ENCODE data around the gene LEO1. TPM values are rescaled to one million over a fixed set of nuclear protein-coding genes. Genes with fewer than 3 reads are reported as not detected.

LEO1 gene
- total RNA-seq, 1 donor from 2014 or later = 19.4 TPM

DNA sequence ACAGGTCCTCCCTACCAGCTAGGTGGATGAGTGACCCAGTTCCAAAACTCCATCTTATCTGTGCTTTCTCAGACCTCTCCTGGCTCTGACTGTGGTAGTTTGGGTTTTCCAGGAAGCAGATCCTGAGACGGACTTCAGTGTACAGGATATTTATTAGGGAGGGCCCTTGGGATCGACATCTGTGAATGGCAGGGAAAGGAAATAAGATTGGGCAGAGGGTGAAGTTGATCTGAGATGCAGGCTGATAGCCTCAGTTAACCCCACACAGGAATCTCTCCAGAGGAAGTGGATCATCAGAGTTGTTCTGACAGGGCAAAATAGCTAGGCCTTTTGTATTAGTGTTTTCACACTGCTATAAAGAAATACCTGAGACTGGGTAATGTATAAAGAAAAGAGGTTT, 30.8 kb upstream of the LEO1 start:
- Mint-ChIP-seq H3K4me3 (ENCODE audit: unreplicated experiment) (no peak overlapping the region), H3K4me1 (ENCODE audit: unreplicated experiment) (no peaks in the 10 kb centered on the region), H3K27ac (ENCODE audit: unreplicated experiment) (no peak overlapping the region), H3K27me3 (ENCODE audit: unreplicated experiment) (no peaks in the 10 kb centered on the region), H3K9me3 (ENCODE audit: unreplicated experiment) (no peaks in the 10 kb centered on the region), H3K36me3 (ENCODE audit: unreplicated experiment) (peaks cover 2% of the 10 kb centered on the region)
- DNase-seq (ENCODE audit: extremely low spot score, unreplicated experiment) = peak; percentile 15
- no peak for TF ChIP-seq CTCF (IDR thresholded peaks at IDR 0.05)

- no peaks in the 10 kb centered on the region for H3K36me3 Mint-ChIP-seq (ENCODE audit: unreplicated experiment)
- TF ChIP-seq CTCF (IDR thresholded peaks at IDR 0.05) = no peak
- no peaks in the 10 kb centered on the region for H3K27me3 Mint-ChIP-seq (ENCODE audit: unreplicated experiment)
- H3K4me1 Mint-ChIP-seq (ENCODE audit: unreplicated experiment) = no peaks in the 10 kb centered on the region
- H3K9me3 Mint-ChIP-seq (ENCODE audit: unreplicated experiment) = no peaks in the 10 kb centered on the region
- DNase-seq (ENCODE audit: extremely low spot score, unreplicated experiment) = no peak
- no peak overlapping the region for H3K4me3 Mint-ChIP-seq (ENCODE audit: unreplicated experiment)
- H3K27ac Mint-ChIP-seq (ENCODE audit: unreplicated experiment) = no peak overlapping the region
Observed at GRCh38 chr15:51992953-51993352, 21.4 kb upstream of the LEO1 start.

- Mint-ChIP-seq H3K9me3 (ENCODE audit: unreplicated experiment) (no peaks in the 10 kb centered on the region), H3K36me3 (ENCODE audit: unreplicated experiment) (no peaks in the 10 kb centered on the region), H3K4me3 (ENCODE audit: unreplicated experiment) (no peak overlapping the region), H3K27me3 (ENCODE audit: unreplicated experiment) (no peaks in the 10 kb centered on the region), H3K27ac (ENCODE audit: unreplicated experiment) (no peak overlapping the region), H3K4me1 (ENCODE audit: unreplicated experiment) (no peaks in the 10 kb centered on the region)
- DNase-seq (ENCODE audit: extremely low spot score, unreplicated experiment) = no peak
- TF ChIP-seq CTCF (IDR thresholded peaks at IDR 0.05) = no peak
Observed at GRCh38 chr15:51991141-51991540, 19.6 kb upstream of the LEO1 start.

- Mint-ChIP-seq H3K36me3 (ENCODE audit: unreplicated experiment) (peaks cover 1% of the 10 kb centered on the region), H3K27ac (ENCODE audit: unreplicated experiment) (no peak overlapping the region), H3K27me3 (ENCODE audit: unreplicated experiment) (no peaks in the 10 kb centered on the region), H3K4me1 (ENCODE audit: unreplicated experiment) (peaks cover 15% of the 10 kb centered on the region), H3K4me3 (ENCODE audit: unreplicated experiment) (no peak overlapping the region), H3K9me3 (ENCODE audit: unreplicated experiment) (no peaks in the 10 kb centered on the region)
- DNase-seq (ENCODE audit: extremely low spot score, unreplicated experiment) = no peak
- no peak for TF ChIP-seq CTCF (IDR thresholded peaks at IDR 0.05)
Observed at GRCh38 chr15:51982770-51983103, 11.2 kb upstream of the LEO1 start.

- Mint-ChIP-seq H3K27ac (ENCODE audit: unreplicated experiment) (peak overlapping the region; percentile 94), H3K9me3 (ENCODE audit: unreplicated experiment) (no peaks in the 10 kb centered on the region)
- DNase-seq (ENCODE audit: extremely low spot score, unreplicated experiment) = peak; percentile 57
Observed at GRCh38 chr15:51982013-51982769, 10.6 kb upstream of the LEO1 start.

More at GRCh38 chr15:51982013-51982769, 10.6 kb upstream of the LEO1 start:
- H3K4me3 Mint-ChIP-seq (ENCODE audit: unreplicated experiment) = no peak overlapping the region
- TF ChIP-seq CTCF (IDR thresholded peaks at IDR 0.05) = peak; percentile 70
- peaks cover 15% of the 10 kb centered on the region for H3K4me1 Mint-ChIP-seq (ENCODE audit: unreplicated experiment)
- H3K36me3 Mint-ChIP-seq (ENCODE audit: unreplicated experiment) = peaks cover 4% of the 10 kb centered on the region
- no peaks in the 10 kb centered on the region for H3K27me3 Mint-ChIP-seq (ENCODE audit: unreplicated experiment)

Measured in osteocyte (in vitro differentiated cells).